ENCODE data around the gene UBE3C. TPM values are rescaled to one million over a fixed set of nuclear protein-coding genes. Genes with fewer than 3 reads are reported as not detected.

The UBE3C gene
- total and polyA plus RNA-seq, 9 of the 15 experiments (the other 6 are each of a cell fraction or from before 2014, with no cell fraction given), result 9.6 to 91.7 (median 75.4) TPM

DNA sequence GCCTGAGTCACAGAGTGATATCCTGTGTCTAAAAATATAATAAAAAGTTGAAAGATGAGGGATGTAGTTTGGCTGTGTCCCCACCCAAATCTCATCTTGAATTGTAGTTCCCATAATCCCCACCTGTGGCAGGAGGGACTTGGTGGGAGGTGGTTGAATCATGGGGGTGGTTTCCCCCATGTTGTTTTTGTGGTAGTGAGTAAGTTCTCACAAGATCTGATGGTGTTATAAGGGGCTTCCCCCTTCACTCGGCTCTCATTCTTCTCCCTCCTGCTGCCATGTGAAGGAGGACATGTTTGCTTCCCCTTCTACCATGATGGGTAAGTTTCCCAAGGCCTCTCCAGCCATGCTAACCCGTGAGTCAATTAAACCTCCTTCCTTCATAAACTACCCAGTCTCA is 25.1 kb upstream of the UBE3C start:
- DNase-seq (ENCODE audit: extremely low read depth in 1 of 4, low spot score in 3 of 4) (no peak), ATAC-seq (no peak), FAIRE-seq (no peak)
- no peak overlapping the region for H3K9ac ChIP-seq (ENCODE audit: insufficient read depth in 1 of 2, low read depth in 2 of 2, low read length in 2 of 2)
- H3K36me3 ChIP-seq (ENCODE audit: control insufficient read depth, insufficient read depth, low read length), result no peaks in the 10 kb centered on the region
- H3K4me2 ChIP-seq (ENCODE audit: insufficient read depth, low read length), result no peak overlapping the region
- H3K27me3 ChIP-seq (ENCODE audit: control insufficient read depth in 2 of 2, insufficient read depth in 2 of 2, low read length in 2 of 2), result peaks cover 29 to 51% of the 10 kb centered on the region in 2 experiments
- H3K4me3 ChIP-seq, result no peak overlapping the region
- POLR2A ChIA-PET, result interaction anchor here (1.2 kb wide), 1 partner anchor 12 kb away, joined by 3 read pairs; no protein-coding TSS in a partner anchor
- H3K4me1 ChIP-seq (replicated peaks in 1 of 2; ENCODE audit: control insufficient read depth in 2 of 2, insufficient read depth in 2 of 2, low read length in 2 of 2), result no peaks in the 10 kb centered on the region
- no peaks in the 10 kb centered on the region for H4K20me1 ChIP-seq (replicated peaks; ENCODE audit: control insufficient read depth, insufficient read depth, low read length)
- H3K9me3 ChIP-seq (replicated peaks; ENCODE audit: control insufficient read depth, insufficient read depth, low read depth, low read length), result peaks cover 6% of the 10 kb centered on the region; the same call in 1 of the 2 replicates
- WGBS (ENCODE audit: insufficient coverage, low coverage, missing lambda C conversion rate), result 0% methylated on average over 2 of the region's 2 CpGs
- CTCF ChIA-PET (ENCODE audit: low intra/inter-chr PET ratio), result no interaction called here
- no peaks in the 10 kb centered on the region for H3K9me1 ChIP-seq (ENCODE audit: control insufficient read depth, insufficient read depth, low read length)
- H3K79me2 ChIP-seq (ENCODE audit: control insufficient read depth, insufficient read depth, low read length), result no peaks in the 10 kb centered on the region
- H3K27ac ChIP-seq (ENCODE audit: extremely low read depth, low read depth, low read length), result no peak overlapping the region
- BruUV-seq (replicated peaks), result no TSS peak
- intact Hi-C loops (cut with micrococcal nuclease) (no loop called here), in situ Hi-C loops (cut with MboI) (no loop called here)
- H2AFZ ChIP-seq (ENCODE audit: low read depth, low read length), result no peak overlapping the region
- no peak for TF ChIP-seq DNMT1 (IDR thresholded peaks at IDR 0.05)
- TF ChIP-seq SRSF3 (IDR thresholded peaks at IDR 0.05; ENCODE audit: insufficient read depth, low read length), result no peak
- no peak for TF ChIP-seq ETV5 (CRISPR knock-in tag; IDR thresholded peaks at IDR 0.05; ENCODE audit: low read depth)
- no peak for TF ChIP-seq PHF20 (IDR thresholded peaks at IDR 0.05; ENCODE audit: partially characterized antibody)
- TF ChIP-seq, protein P1, sequence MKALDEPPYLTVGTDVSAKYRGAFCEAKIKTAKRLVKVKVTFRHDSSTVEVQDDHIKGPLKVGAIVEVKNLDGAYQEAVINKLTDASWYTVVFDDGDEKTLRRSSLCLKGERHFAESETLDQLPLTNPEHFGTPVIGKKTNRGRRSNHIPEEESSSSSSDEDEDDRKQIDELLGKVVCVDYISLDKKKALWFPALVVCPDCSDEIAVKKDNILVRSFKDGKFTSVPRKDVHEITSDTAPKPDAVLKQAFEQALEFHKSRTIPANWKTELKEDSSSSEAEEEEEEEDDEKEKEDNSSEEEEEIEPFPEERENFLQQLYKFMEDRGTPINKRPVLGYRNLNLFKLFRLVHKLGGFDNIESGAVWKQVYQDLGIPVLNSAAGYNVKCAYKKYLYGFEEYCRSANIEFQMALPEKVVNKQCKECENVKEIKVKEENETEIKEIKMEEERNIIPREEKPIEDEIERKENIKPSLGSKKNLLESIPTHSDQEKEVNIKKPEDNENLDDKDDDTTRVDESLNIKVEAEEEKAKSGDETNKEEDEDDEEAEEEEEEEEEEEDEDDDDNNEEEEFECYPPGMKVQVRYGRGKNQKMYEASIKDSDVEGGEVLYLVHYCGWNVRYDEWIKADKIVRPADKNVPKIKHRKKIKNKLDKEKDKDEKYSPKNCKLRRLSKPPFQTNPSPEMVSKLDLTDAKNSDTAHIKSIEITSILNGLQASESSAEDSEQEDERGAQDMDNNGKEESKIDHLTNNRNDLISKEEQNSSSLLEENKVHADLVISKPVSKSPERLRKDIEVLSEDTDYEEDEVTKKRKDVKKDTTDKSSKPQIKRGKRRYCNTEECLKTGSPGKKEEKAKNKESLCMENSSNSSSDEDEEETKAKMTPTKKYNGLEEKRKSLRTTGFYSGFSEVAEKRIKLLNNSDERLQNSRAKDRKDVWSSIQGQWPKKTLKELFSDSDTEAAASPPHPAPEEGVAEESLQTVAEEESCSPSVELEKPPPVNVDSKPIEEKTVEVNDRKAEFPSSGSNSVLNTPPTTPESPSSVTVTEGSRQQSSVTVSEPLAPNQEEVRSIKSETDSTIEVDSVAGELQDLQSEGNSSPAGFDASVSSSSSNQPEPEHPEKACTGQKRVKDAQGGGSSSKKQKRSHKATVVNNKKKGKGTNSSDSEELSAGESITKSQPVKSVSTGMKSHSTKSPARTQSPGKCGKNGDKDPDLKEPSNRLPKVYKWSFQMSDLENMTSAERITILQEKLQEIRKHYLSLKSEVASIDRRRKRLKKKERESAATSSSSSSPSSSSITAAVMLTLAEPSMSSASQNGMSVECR (CRISPR knock-in tag; IDR thresholded peaks at IDR 0.05), result no peak
- TF ChIP-seq STAT5B (CRISPR knock-in tag; IDR thresholded peaks at IDR 0.05), result no peak
- no peak for TF ChIP-seq TAF9B (IDR thresholded peaks at IDR 0.05; ENCODE audit: partially characterized antibody)
- no peak for TF ChIP-seq L3MBTL2 (IDR thresholded peaks at IDR 0.05)
- no peak for TF ChIP-seq SPI1 (IDR thresholded peaks at IDR 0.05; ENCODE audit: borderline replicate concordance, low read depth, low read length)
- TF ChIP-seq TRIM25 (IDR thresholded peaks at IDR 0.05; ENCODE audit: borderline replicate concordance), result no peak
- no peak for TF ChIP-seq ZNF449 (CRISPR knock-in tag; IDR thresholded peaks at IDR 0.05)
- TF ChIP-seq, protein P2, sequence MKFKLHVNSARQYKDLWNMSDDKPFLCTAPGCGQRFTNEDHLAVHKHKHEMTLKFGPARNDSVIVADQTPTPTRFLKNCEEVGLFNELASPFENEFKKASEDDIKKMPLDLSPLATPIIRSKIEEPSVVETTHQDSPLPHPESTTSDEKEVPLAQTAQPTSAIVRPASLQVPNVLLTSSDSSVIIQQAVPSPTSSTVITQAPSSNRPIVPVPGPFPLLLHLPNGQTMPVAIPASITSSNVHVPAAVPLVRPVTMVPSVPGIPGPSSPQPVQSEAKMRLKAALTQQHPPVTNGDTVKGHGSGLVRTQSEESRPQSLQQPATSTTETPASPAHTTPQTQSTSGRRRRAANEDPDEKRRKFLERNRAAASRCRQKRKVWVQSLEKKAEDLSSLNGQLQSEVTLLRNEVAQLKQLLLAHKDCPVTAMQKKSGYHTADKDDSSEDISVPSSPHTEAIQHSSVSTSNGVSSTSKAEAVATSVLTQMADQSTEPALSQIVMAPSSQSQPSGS (CRISPR knock-in tag; IDR thresholded peaks at IDR 0.05), result no peak

Measured in K562 (cell line).